BE2C (cell line): ENCODE results near the gene GLT6D1.
A peak's percentile ranks its signal among the peaks of the same experiment; 100 is the strongest.

Experiments
- DNase-seq: peaks from one replicate; pipeline ENCODE4 v3.0.0-alpha.2; 2020
- H3K27me3 ChIP-seq: fragments of 250-450 bp; sonication (Bioruptor Pico); 2 replicates; pipeline ENCODE4 v1.5.1; 2020; ENCODE audit warnings: mild to moderate bottlenecking
- H3K36me3 ChIP-seq: fragments of 250-450 bp; sonication (Bioruptor Pico); 2 replicates; pipeline ENCODE4 v1.5.1; 2020; ENCODE audit warnings: mild to moderate bottlenecking
- H3K4me1 ChIP-seq: fragments of 250-450 bp; sonication (Bioruptor Pico); 2 replicates; pipeline ENCODE4 v1.5.1; 2020
- H3K4me3 ChIP-seq: 2 replicates; pipeline ENCODE4 v1.5.1; 2011; ENCODE audit warnings: low read depth, low read length
- H3K9me3 ChIP-seq: fragments of 250-450 bp; sonication (Bioruptor Pico); 2 replicates; pipeline ENCODE4 v1.5.1; 2020
- TF ChIP-seq, protein P1 (sequence below): IDR thresholded peaks from 2 replicates; pipeline ENCODE4 v1.5.1; 2012; ENCODE audit warnings: mild to moderate bottlenecking, low read depth, low read length

GLT6D1 gene

DNA sequence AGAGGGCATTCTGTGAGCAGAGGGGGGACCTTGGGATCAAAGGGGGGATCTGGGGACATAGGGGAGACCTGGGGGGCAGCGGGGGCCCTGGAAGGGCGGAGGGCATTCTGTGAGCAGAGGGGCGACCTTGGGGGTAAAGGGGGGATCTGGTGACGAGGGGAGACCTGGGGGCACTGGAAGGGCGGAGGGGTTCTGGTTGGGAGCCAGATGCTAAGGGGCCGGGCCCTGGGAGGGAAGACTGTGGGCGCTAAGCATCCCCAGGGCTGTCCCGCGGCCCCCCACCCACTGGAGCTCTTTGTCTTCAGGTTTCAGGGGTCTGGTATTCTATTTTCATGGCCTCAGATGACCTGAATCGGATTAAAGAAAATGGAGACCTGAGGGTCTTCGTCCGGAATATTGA lies 24.5 kb upstream of the GLT6D1 start:
- no peak for DNase-seq
- no peaks in the 10 kb centered on the region for H3K36me3 ChIP-seq
- peaks cover 14% of the 10 kb centered on the region for H3K4me1 ChIP-seq
- TF ChIP-seq, protein P1, sequence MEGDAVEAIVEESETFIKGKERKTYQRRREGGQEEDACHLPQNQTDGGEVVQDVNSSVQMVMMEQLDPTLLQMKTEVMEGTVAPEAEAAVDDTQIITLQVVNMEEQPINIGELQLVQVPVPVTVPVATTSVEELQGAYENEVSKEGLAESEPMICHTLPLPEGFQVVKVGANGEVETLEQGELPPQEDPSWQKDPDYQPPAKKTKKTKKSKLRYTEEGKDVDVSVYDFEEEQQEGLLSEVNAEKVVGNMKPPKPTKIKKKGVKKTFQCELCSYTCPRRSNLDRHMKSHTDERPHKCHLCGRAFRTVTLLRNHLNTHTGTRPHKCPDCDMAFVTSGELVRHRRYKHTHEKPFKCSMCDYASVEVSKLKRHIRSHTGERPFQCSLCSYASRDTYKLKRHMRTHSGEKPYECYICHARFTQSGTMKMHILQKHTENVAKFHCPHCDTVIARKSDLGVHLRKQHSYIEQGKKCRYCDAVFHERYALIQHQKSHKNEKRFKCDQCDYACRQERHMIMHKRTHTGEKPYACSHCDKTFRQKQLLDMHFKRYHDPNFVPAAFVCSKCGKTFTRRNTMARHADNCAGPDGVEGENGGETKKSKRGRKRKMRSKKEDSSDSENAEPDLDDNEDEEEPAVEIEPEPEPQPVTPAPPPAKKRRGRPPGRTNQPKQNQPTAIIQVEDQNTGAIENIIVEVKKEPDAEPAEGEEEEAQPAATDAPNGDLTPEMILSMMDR = no peak
- H3K4me3 ChIP-seq = no peak overlapping the region
- H3K27me3 ChIP-seq = no peaks in the 10 kb centered on the region
- H3K9me3 ChIP-seq = no peaks in the 10 kb centered on the region

DNA sequence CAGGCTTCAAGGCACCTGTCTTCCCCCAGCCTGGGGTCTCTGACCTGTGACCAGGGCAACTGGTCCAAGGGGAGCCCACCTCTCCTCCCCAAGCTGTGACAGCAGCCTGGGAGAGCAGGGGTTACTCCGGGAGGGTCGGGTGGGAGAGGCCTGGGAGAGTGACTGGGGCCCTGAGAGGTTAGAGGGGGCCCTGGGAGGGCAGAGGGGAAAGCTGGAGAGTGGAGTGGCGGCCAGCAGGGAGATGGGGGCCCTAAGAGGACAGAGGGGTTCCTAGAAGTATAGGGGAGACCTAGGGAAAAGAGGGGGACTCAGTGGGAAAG lies 24.1 kb upstream of the GLT6D1 start:
- H3K9me3 ChIP-seq = no peaks in the 10 kb centered on the region
- peaks cover 14% of the 10 kb centered on the region for H3K4me1 ChIP-seq
- H3K27me3 ChIP-seq = no peaks in the 10 kb centered on the region
- no peak overlapping the region for H3K4me3 ChIP-seq
- DNase-seq = no peak
- TF ChIP-seq, protein P1 = no peak
- H3K36me3 ChIP-seq = no peaks in the 10 kb centered on the region

DNA sequence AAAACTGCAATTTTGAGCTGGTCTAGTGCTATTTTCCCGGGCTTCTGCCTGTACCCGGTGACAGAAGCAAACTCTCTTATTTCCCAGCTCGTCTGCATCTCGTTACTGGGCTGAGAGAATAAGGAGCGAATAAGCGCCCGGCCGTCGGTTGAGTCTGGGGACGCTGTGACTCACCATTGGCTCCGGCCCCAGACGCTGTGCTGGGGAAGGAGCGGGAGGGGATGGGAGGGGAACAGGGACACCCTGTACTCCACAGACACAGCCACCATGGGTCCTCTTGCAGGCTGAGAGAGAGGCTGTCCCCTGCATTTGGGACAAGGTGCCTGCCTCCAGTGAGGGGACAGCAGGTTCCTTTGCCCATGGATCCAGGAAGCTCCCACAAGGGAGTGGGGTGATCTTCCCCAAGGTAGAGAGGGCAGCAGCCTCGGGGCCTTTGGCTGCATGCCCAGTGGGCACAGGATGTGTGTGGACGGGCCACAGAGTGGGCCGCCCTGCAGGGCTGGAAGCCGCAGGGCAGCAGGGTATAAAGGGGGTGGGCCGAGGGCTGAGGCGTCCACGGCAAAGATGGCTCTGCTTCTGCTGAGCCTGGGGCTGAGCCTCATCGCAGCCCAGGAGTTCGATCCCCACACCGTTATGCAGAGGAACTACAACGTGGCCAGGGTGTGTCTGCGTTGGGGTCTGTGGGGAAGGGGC lies 23.6 kb upstream of the GLT6D1 start, which contains the start of gene LCN9:
Gene LCN9 (plus strand): TSS at position 552 of the 693 bp plus-strand sequence. CDS start 13 bp downstream, at position 565.
- peak within 1 kb of the TSS; percentile 10 for H3K4me3 ChIP-seq
- DNase-seq = peak; percentile 83
- TF ChIP-seq, protein P1 = no peak

DNA sequence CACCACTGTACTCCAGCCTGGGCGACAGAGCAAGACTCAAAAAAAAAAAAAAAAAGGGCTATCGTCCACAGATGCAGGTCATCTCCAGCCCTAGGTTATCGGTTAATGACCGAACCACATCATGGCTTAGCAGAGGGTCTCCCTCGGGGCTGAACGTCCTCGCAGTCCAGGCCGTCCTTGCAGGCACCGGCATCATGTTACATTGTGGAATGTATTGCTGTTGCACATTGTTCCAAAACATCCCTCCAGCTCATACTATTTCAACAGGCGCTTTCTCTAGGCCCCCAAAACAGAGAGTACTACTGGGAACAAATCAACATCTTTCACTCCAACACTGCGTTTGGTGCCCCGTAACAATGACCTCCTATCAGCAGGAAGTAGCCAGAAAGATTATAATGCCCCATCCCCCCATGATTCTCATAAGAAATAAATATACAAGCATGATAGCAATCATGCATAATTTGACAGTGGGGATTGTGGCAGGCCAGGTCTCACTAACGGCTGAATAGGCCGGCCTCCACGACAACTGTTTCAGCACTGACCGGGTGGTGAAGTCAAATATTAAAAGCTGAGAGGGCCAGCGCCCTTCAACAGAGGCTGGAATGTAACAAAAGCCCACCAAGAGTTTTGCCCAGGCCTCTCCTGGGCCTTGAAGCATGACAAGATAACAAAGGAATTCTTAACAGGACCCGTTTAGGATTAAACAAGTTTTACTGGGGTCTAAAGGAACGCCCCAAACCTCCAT lies 22.6 kb upstream of the GLT6D1 start:
- H3K4me3 ChIP-seq = no peak overlapping the region
- H3K36me3 ChIP-seq = no peaks in the 10 kb centered on the region
- DNase-seq = no peak
- H3K9me3 ChIP-seq = no peaks in the 10 kb centered on the region
- TF ChIP-seq, protein P1 = no peak
- peaks cover 14% of the 10 kb centered on the region for H3K4me1 ChIP-seq
- H3K27me3 ChIP-seq = no peaks in the 10 kb centered on the region

More for the DNA sequence above, 23.6 kb upstream of the GLT6D1 start, which contains the start of gene LCN9:
- no peaks in the 10 kb centered on the region for H3K9me3 ChIP-seq
- H3K4me1 ChIP-seq = peaks cover 14% of the 10 kb centered on the region
- no peaks in the 10 kb centered on the region for H3K27me3 ChIP-seq
- H3K36me3 ChIP-seq = no peaks in the 10 kb centered on the region

DNA sequence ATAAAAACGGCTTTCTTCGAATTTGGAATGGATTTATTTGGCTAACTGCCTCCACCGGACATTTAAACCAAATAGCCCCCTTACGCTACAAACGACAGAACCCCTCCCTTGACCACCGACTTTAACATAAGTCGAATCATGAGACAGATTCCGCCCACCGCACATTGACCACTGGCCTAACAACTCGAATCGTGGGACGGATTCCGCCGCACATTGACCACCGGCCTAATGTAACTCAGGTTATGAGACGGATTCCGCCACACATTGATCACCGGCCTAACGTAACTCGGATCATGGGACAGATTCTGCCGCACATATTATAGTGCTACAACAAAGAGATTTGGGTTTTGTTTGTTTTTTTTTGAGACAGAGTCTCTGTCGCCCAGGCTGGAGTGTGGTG lies 21.1 kb upstream of the GLT6D1 start:
- Histone ChIP-seq H3K4me3 (no peak overlapping the region), H3K27me3 (no peaks in the 10 kb centered on the region), H3K9me3 (no peaks in the 10 kb centered on the region), H3K4me1 (peaks cover 14% of the 10 kb centered on the region), H3K36me3 (no peaks in the 10 kb centered on the region)
- no peak for DNase-seq
- TF ChIP-seq, protein P1 = no peak

DNA sequence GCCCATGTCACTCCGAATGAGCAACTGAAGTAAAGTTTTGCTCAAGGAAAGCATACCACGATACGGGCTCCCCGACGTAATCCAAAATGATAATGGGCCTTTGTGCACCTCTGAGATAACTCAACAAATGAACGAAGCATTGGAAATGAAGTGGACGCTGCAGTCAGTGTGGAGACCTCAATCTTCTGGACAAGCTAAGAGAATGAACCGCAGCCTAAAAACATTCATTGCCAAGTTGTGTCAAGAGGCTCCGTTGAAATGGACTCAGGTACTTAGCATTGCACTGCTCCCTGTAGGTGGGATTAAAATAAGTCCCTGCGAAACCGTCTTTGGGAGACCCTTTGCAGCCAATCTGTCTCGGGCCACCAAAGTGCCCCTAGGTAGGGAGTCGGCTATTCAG lies 19.9 kb upstream of the GLT6D1 start:
- Histone ChIP-seq H3K4me3 (no peak overlapping the region), H3K9me3 (no peaks in the 10 kb centered on the region), H3K4me1 (peaks cover 14% of the 10 kb centered on the region), H3K36me3 (no peaks in the 10 kb centered on the region), H3K27me3 (no peaks in the 10 kb centered on the region)
- TF ChIP-seq, protein P1 = no peak
- no peak for DNase-seq
